Stimulated activated CD8-positive, alpha-beta memory T cell treated with anti-CD3 and anti-CD28 coated beads, Interleukin-7, amount 100 ng/mL, for 48 hours (primary cell): Measurements from ENCODE around the gene TBC1D3G.
"Not testable (repeated sequence)": the region's sequence is repeated elsewhere in the genome, so short reads cannot be mapped to it uniquely, and the experiment has no call there.

Experiments used
- DNase-seq, 2 donors: peaks; one replicate each; pipeline ENCODE4 v3.0.0-alpha.2; 2020; ENCODE audit warnings: low read depth in 1 of 2; ENCODE audit errors: extremely low read depth in 1 of 2

TBC1D3G gene

DNA sequence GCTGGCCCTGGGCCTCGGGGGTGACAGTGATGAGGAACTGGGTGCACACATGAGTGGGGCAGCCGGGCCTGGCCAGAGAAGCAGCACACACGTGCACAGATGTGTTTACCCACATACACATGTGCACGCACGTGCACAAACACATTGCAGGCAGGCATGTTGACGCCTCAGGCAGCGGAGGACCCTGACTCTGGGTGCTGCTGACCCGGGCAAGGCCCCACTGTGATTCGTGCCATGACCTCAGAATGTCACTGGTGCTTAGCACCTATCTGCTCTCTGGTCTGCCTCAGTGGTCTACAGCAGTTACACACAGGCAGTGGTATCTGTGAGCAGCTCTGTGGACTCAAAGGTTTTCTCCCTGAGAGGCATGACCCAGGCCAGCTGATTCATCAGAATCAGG lies at the start of gene TBC1D3G:
TSS of gene TBC1D3G (plus strand) at position 301 of the 400 bp plus-strand sequence. CDS start 1,528 bp downstream, outside the sequence.
- DNase-seq, result not testable (repeated sequence)

DNA sequence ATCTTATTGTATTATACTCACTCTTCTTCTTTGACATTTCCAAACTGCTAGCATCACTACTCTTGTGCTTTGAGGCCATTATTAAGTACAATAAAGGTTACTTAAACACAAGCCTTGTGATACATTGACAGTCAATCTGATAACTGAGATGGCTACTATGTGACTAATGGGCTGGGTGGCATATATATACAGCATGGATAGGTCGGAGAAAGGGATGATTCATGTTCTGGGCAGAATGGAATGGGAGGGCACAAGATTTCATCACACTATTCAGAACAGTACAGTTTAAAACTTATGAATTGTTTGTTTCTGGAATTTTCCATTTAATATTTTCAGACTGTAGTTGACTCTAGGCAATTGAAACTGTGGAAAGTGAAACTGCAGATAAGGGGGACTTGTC lies 40.4 kb upstream of the TBC1D3G start:
- DNase-seq, result not testable (repeated sequence)

DNA sequence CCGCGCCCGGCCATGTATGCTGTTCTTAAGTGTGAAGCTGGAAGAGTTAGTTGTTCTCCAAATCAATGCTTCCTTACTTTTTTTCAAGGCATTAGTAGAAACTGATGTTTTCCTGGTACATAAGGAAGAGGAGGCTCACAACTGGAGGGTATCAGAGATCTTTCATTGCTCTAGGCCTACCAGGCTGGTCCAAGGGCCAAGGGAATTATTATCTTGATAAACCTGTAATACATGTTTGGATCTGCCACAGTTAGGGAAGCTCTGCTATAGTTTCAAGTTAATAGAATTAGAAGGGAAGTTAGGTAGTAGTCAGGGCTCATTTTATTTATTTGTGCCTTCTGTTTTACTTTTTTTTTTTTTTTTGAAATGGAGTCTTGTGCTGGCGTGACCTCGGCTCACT lies 39.5 kb upstream of the TBC1D3G start:
- not testable (repeated sequence) for DNase-seq

DNA sequence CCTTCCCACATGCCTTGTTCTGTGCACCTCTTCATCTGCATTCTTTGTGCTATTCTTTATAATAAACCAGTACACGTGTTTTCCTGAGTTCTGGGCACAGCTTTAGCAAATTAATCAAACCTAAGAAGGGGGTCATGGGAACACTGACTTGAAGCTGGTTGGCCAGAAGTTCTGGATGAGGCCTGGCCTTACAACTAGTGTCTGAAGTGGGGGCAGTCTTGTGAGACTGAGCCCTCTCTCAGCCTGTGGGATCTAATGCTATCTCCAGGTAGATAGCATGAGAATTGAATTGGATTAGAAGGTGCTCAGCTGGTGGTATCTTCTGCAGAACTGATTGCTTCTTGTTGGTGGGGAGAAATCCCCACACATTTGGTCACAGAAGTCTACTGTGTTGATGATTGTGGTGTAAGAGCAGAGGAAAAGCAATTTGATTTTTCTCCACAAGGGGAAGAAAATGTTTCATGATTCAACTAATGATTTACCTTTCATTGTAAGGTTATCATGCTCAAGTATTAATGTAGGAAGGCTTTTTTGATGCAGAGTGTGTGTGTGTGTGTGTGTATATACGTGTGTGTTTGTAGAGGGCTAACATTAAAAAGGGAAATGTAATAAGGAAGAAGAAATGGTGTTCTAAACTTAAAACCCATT lies 33.6 kb upstream of the TBC1D3G start:
- not testable (repeated sequence) for DNase-seq

DNA sequence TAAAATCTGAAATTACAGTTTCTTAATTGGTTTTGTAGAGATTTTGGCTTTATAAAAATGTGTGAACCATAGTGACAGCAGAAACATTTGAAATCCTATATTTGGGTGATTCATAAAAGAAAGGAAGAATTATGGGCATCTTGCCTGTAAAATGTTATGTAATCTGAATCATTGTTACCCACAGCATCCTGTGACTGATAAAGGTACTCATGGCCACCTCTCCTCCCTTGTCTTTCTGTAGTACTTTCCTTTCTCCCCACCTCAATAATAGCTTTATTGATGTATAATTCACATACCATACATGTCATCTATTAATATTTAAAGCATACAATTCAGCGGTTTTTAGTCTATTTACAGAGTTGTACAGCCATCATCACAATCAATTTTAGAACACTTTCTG lies 28.5 kb upstream of the TBC1D3G start:
- DNase-seq, result not testable (repeated sequence)

DNA sequence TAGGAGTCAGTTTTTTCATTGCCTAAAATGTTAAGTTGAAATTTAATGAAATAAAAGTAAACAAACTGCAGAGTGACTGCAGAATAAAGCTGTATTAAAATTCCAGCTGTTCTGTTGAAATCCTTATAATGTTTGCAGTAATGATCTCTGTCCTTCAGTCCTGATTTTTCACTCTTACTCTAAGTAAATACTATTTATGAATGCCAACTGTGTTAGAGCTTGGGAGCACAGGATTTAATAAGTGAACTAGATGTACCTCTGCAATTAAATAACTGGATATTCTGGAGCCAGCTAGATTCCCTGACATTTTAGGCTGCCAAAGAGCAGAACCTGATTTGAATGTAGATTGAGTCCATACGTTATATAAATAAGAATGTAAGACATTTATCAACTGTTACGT lies 7.9 kb upstream of the TBC1D3G start:
- not testable (repeated sequence) for DNase-seq

DNA sequence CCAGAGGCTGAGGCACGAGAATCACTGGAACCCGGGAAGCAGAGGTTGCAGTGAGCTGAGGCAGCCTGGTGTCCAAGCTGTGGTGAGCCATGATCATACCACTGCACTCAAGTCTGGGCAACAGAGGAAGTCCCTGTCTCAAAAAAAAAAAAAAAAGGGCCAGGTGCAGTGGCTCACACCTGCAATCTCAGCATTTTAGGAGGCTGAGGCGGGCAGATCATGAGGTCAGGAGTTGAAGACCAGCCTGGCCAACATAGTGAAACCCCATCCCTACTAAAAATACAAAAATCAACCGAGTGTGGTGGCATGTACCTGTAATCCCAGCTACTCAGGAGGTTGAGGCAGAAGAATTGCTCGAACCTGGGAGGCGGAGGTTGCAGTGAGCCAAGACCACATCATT lies 38.8 kb downstream of the TBC1D3G start:
- not testable (repeated sequence) for DNase-seq

DNA sequence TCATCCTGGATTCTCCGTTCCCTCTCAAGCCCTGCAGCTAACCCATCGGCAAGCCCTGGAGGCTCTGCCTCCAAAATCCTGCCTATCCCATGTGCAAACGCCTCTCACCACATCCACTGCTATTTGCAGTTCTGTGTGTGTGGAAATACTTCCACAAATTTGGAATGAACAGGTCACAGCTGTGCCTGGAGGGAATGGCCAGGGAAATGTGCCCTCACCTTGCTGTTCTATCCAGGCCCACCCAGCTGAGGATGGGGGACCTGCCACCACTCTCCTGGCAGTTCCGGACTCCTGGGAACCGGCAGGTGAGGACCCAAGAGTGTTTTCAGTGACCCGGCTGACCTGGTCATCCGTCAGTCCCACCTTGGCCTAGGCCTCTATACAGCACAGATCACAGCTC lies 52.3 kb downstream of the TBC1D3G start:
- DNase-seq, result not testable (repeated sequence)
